ENCODE data around the gene TMEM106A. TPM values are rescaled to one million over a fixed set of nuclear protein-coding genes. Genes with fewer than 3 reads are reported as not detected.
"Not testable (repeated sequence)": the region's sequence is repeated elsewhere in the genome, so short reads cannot be mapped to it uniquely, and the experiment has no call there.

Gene TMEM106A
- total RNA-seq, result 10 to 100 TPM; 11.2 to 11.3 TPM
- polyA plus RNA-seq (2013, experiment 1 of 2), result 3.5 TPM
- polyA plus RNA-seq (2013, experiment 2 of 2), result 4.3 TPM
- long read RNA-seq, experiment 1, result 0 reads
- long read RNA-seq, experiment 2, partial matches to known transcripts, result 1 of 8 reads
- long read RNA-seq, experiment 2, other reads (novel, unspliced or antisense), result 2 of 8 reads
- long read RNA-seq, experiment 3, partial matches to known transcripts, result 2 of 11 reads
- long read RNA-seq, experiment 3, other reads (novel, unspliced or antisense), result 5 of 11 reads
- long read RNA-seq, experiment 4, partial matches to known transcripts, result 8 of 9 reads
- long read RNA-seq, experiment 4, other reads (novel, unspliced or antisense), result 0 of 9 reads

- peaks cover 21% of the 10 kb centered on the region for H3K4me1 Mint-ChIP-seq
- H3K27me3 Mint-ChIP-seq (ENCODE audit: insufficient read depth), result no peaks in the 10 kb centered on the region
- 7 to 11% methylated on average over 17 to 54 of the region's 54 CpGs for WGBS, 2 experiments (ENCODE audit: insufficient coverage in 1 of 2, insufficient read length in 1 of 2)
- Histone ChIP-seq H3K9ac (ENCODE audit: extremely low read depth, low read length, poor library complexity, severe bottlenecking) (peak within 1 kb of the TSS; percentile 76), H3K4me3 (ENCODE audit: low read length) (peak within 1 kb of the TSS; percentile 81), H3K4me1 (ENCODE audit: control insufficient read depth, insufficient read depth, low read length) (peaks cover 8% of the 10 kb centered on the region), H3K27me3 (ENCODE audit: control insufficient read depth, insufficient read depth, low read length, poor library complexity, severe bottlenecking) (no peaks in the 10 kb centered on the region), H3K27ac (ENCODE audit: low read depth, low read length) (no peak within 1 kb of the TSS), H3K9me3 (ENCODE audit: control insufficient read depth, low read length) (no peaks in the 10 kb centered on the region), H3K36me3 (ENCODE audit: control insufficient read depth, insufficient read depth, low read length) (peaks cover 46% of the 10 kb centered on the region)
- peak within 1 kb of the TSS; percentile 81 for H3K4me3 Mint-ChIP-seq
- TF ChIP-seq CTCF (conservative IDR thresholded peaks at IDR 0.05), result peak; percentile 74
- no peaks in the 10 kb centered on the region for H3K9me3 Mint-ChIP-seq
- H3K36me3 Mint-ChIP-seq (ENCODE audit: low read depth), result peaks cover 53% of the 10 kb centered on the region
- DNase-seq, result peak; percentile 94
- peak within 1 kb of the TSS; percentile 96 for H3K27ac Mint-ChIP-seq
Observed at GRCh38 chr17:43211480-43212402, at the start of gene TMEM106A. TMEM106A (plus strand) TSS chr17:43211875; CDS start chr17:43213042, 1,167 bp downstream.

GRCh38 chr17:43165971-43166370 is 45.7 kb upstream of the TMEM106A start:
- peak overlapping the region; percentile 71 for H3K27ac Mint-ChIP-seq

GRCh38 chr17:43169561-43170139 is 42.0 kb upstream of the TMEM106A start:
- Histone ChIP-seq H3K27ac (ENCODE audit: low read depth, low read length) (peak overlapping the region; percentile 84), H3K9ac (ENCODE audit: extremely low read depth, low read length, poor library complexity, severe bottlenecking) (peak overlapping the region; percentile 91), H3K27me3 (ENCODE audit: control insufficient read depth, insufficient read depth, low read length, poor library complexity, severe bottlenecking) (no peaks in the 10 kb centered on the region), H3K4me1 (ENCODE audit: control insufficient read depth, insufficient read depth, low read length) (peaks cover 3% of the 10 kb centered on the region), H3K36me3 (ENCODE audit: control insufficient read depth, insufficient read depth, low read length) (peaks cover 4% of the 10 kb centered on the region), H3K9me3 (ENCODE audit: control insufficient read depth, low read length) (no peaks in the 10 kb centered on the region), H3K4me3 (ENCODE audit: low read length) (peak overlapping the region; percentile 96)
- no peak for TF ChIP-seq CTCF (conservative IDR thresholded peaks at IDR 0.05)
- WGBS, 2 experiments (ENCODE audit: insufficient coverage in 1 of 2, insufficient read length in 1 of 2), result 0% methylated on average over 15 to 29 of the region's 29 CpGs
- Mint-ChIP-seq H3K36me3 (ENCODE audit: low read depth) (peaks cover 13% of the 10 kb centered on the region), H3K4me1 (peaks cover 3% of the 10 kb centered on the region), H3K27me3 (ENCODE audit: insufficient read depth) (no peaks in the 10 kb centered on the region), H3K4me3 (no peak overlapping the region), H3K27ac (no peak overlapping the region), H3K9me3 (peaks cover 3% of the 10 kb centered on the region)
- DNase-seq, result peak; percentile 78

More at GRCh38 chr17:43165971-43166370, 45.7 kb upstream of the TMEM106A start:
- peaks cover 42% of the 10 kb centered on the region for H3K36me3 Mint-ChIP-seq (ENCODE audit: low read depth)
- not testable (repeated sequence) for H3K9me3 ChIP-seq (ENCODE audit: control insufficient read depth, low read length); H3K9me3 Mint-ChIP-seq; H3K4me3 Mint-ChIP-seq; H3K27ac ChIP-seq (ENCODE audit: low read depth, low read length); H3K27me3 ChIP-seq (ENCODE audit: control insufficient read depth, insufficient read depth, low read length, poor library complexity, severe bottlenecking); H3K27me3 Mint-ChIP-seq (ENCODE audit: insufficient read depth); H3K4me1 ChIP-seq (ENCODE audit: control insufficient read depth, insufficient read depth, low read length); H3K4me1 Mint-ChIP-seq; H3K9ac ChIP-seq (ENCODE audit: extremely low read depth, low read length, poor library complexity, severe bottlenecking)
- peaks cover 17% of the 10 kb centered on the region for H3K36me3 ChIP-seq (ENCODE audit: control insufficient read depth, insufficient read depth, low read length)
- DNase-seq, result peak; percentile 10
- H3K4me3 ChIP-seq (ENCODE audit: low read length), result peak overlapping the region; percentile 63
